Glomerular visceral epithelial cell (primary cell): ENCODE results near the gene GPRC5B.

ENCODE experiments used
- DNase-seq: peaks from one replicate; pipeline ENCODE4 v3.0.0-alpha.2; 2016; ENCODE audit errors: extremely low spot score

The GPRC5B gene

DNA sequence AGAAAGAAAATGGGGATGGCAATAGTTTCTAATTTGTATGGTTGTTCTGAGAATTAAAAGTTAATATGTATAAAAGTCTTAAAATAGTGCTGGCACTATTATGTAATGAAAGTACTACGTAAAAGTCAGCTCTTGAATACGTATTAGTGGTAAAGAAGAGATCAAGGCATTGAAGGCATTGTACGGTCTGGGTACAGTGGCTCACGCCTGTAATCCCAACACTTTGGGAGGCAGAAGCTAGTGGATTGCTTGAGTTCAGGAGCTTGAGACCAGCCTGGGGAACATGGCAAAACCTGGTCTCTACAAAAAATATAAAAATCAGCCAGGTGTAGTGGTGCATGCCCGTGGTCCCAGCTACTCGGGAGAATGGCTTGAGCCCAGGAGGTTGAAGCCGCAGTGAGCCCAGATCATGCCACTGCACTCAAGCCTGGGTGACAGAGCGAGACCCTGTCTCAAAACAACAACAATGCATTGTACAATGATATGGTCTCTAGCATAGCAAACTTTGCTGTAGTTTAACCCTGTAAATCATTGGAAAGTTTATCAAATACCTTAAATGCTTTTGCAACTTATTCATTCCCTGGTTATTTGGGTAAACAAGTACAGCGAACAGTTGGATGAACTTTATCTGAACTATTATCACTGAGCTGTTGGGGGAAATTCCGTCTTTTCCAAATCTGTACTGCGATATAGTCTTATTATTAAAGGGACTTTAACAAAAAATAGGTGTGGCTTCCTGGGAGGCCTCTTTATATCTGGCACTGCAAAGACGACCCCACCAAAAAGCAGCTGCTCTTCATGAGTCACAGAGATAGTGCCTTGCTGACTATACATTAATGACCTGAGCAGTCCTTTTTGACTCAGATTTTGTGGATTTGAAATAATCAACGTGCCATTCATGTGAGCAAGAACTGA is 73.6 kb downstream of the GPRC5B start:
- peak; percentile 77 for DNase-seq

DNA sequence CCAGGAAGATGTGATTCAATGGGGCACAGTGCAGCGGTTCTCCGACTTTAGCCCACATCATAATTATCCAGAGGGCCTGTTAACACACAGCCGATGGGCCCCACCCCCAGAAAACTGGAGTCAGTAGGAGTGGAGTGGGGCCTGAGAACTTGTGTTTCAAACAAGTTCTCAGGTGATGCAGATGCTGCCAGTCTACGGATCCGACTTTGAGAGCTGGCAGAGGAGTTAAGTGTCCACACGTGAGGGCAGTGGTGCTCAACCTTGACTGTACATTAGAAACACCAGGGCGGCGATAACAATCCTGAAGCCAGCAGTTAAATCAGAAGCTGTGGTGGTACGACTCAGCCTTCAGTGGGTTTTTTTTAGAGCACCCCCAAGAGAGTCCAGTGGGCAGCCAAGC is 75.0 kb downstream of the GPRC5B start:
- DNase-seq: no peak

GRCh38 chr16:19809121-19809635 is 75.5 kb downstream of the GPRC5B start:
- DNase-seq: peak; percentile 80

GRCh38 chr16:19808061-19808641 is 76.5 kb downstream of the GPRC5B start:
- peak; percentile 34 for DNase-seq
